ENCODE data around the gene ITPR1. TPM values are rescaled to one million over a fixed set of nuclear protein-coding genes. Genes with fewer than 3 reads are reported as not detected.

The ITPR1 gene
- polyA plus RNA-seq, 1 donor, result 12.7 TPM

GRCh38 chr3:4462369-4463040, 30.6 kb upstream of the ITPR1 start:
- H3K27me3 ChIP-seq (ENCODE audit: control insufficient read depth, insufficient read depth, low read length), result no peaks in the 10 kb centered on the region
- DNase-seq, result no peak
- 90% methylated on average over 2 of the region's 3 CpGs for WGBS (ENCODE audit: insufficient coverage, low lambda C conversion rate)
- H3K9me3 ChIP-seq (ENCODE audit: control insufficient read depth, low read depth, low read length), result no peaks in the 10 kb centered on the region
- H3K36me3 ChIP-seq (ENCODE audit: control insufficient read depth, insufficient read depth, low read length), result no peaks in the 10 kb centered on the region
- H3K4me3 ChIP-seq (ENCODE audit: low read length), result no peak overlapping the region
- H3K4me1 ChIP-seq (ENCODE audit: control insufficient read depth, insufficient read depth, low read length), result peaks cover 3% of the 10 kb centered on the region
- H3K27ac ChIP-seq (ENCODE audit: low read length), result no peak overlapping the region

- H3K4me1 ChIP-seq (ENCODE audit: control insufficient read depth, insufficient read depth, low read length), result peaks cover 3% of the 10 kb centered on the region
- H3K4me3 ChIP-seq (ENCODE audit: low read length), result no peak overlapping the region
- no peaks in the 10 kb centered on the region for H3K9me3 ChIP-seq (ENCODE audit: control insufficient read depth, low read depth, low read length)
- H3K27me3 ChIP-seq (ENCODE audit: control insufficient read depth, insufficient read depth, low read length), result no peaks in the 10 kb centered on the region
- no peaks in the 10 kb centered on the region for H3K36me3 ChIP-seq (ENCODE audit: control insufficient read depth, insufficient read depth, low read length)
- no CpG with 5 or more reads among the region's 1 CpG for WGBS (ENCODE audit: insufficient coverage, low lambda C conversion rate)
- DNase-seq, result no peak
- H3K27ac ChIP-seq (ENCODE audit: low read length), result no peak overlapping the region
These were observed 28.6 kb upstream of the ITPR1 start for GRCh38 chr3:4464576-4464975.

DNA sequence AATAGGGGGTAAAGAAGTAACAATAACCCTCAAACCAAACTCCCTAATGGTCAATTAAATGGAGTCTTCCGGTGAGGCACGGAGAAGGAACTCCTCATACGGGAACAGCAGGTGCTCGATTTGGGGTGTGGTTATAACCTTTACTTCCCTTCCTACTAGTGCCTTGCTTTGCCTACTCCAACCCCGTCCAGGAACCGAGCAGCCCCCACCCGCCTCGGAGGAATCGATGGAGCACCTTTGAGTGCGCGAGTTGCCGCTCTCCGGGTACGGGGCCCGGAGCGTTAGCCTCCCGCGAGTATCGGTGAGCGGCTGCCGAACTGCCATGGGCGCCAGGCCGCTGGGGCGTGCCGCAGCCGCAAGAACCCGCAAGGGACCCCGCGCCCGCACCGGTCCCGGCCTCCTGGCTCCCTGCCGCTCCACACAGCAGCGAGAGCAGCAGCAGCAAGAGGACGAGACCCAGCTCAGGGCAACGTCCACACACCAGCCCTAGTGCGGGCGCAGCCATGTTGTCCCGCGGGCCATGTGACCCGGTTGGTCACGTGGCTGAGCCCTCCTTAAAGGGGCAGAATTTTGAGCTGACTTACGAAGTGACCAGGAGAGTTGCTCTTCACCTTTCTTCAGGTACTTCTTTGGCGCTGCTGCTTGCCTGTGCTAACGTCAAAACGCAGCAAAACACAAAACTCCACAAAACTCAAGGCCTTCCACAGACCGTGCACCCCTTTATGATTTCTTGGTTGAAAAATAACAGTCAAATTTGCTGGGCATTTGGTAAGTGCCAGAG, 26.2 kb upstream of the ITPR1 start, which contains the start of gene SUMF1:
Gene SUMF1 (minus strand): TSS at position 529 of the 781 bp plus-strand sequence. CDS start 24 bp downstream, at position 505.
- WGBS (ENCODE audit: insufficient coverage, low lambda C conversion rate), result no CpG with 5 or more reads among the region's 47 CpGs
- H3K27ac ChIP-seq (ENCODE audit: low read length), result peak within 1 kb of the TSS; percentile 87

GRCh38 chr3:4467522-4467867, 25.7 kb upstream of the ITPR1 start:
- Histone ChIP-seq H3K27me3 (ENCODE audit: control insufficient read depth, insufficient read depth, low read length) (peaks cover 9% of the 10 kb centered on the region), H3K36me3 (ENCODE audit: control insufficient read depth, insufficient read depth, low read length) (no peaks in the 10 kb centered on the region), H3K4me3 (ENCODE audit: low read length) (peak overlapping the region; percentile 85), H3K4me1 (ENCODE audit: control insufficient read depth, insufficient read depth, low read length) (peaks cover 3% of the 10 kb centered on the region), H3K9me3 (ENCODE audit: control insufficient read depth, low read depth, low read length) (no peaks in the 10 kb centered on the region), H3K27ac (ENCODE audit: low read length) (peak overlapping the region; percentile 87)
- 50% methylated on average over 2 of the region's 13 CpGs for WGBS (ENCODE audit: insufficient coverage, low lambda C conversion rate)
- no peak for DNase-seq

More for the DNA sequence above, 26.2 kb upstream of the ITPR1 start, which contains the start of gene SUMF1:
- H3K4me3 ChIP-seq (ENCODE audit: low read length), result peak within 1 kb of the TSS; percentile 85
- no peaks in the 10 kb centered on the region for H3K36me3 ChIP-seq (ENCODE audit: control insufficient read depth, insufficient read depth, low read length)
- H3K27me3 ChIP-seq (ENCODE audit: control insufficient read depth, insufficient read depth, low read length), result peaks cover 8% of the 10 kb centered on the region
- peak; percentile 76 to 88 for DNase-seq
- no peaks in the 10 kb centered on the region for H3K9me3 ChIP-seq (ENCODE audit: control insufficient read depth, low read depth, low read length)
- H3K4me1 ChIP-seq (ENCODE audit: control insufficient read depth, insufficient read depth, low read length), result peaks cover 3% of the 10 kb centered on the region

- Histone ChIP-seq H3K36me3 (ENCODE audit: control insufficient read depth, insufficient read depth, low read length) (no peaks in the 10 kb centered on the region), H3K9me3 (ENCODE audit: control insufficient read depth, low read depth, low read length) (no peaks in the 10 kb centered on the region), H3K4me3 (ENCODE audit: low read length) (no peak overlapping the region), H3K27me3 (ENCODE audit: control insufficient read depth, insufficient read depth, low read length) (peaks cover 24% of the 10 kb centered on the region), H3K4me1 (ENCODE audit: control insufficient read depth, insufficient read depth, low read length) (no peaks in the 10 kb centered on the region), H3K27ac (ENCODE audit: low read length) (no peak overlapping the region)
- no CpG with 5 or more reads among the region's 1 CpG for WGBS (ENCODE audit: insufficient coverage, low lambda C conversion rate)
- DNase-seq, result no peak
These were observed 21.2 kb upstream of the ITPR1 start for GRCh38 chr3:4471907-4472306.

GRCh38 chr3:4472312-4472711, 20.8 kb upstream of the ITPR1 start:
- Histone ChIP-seq H3K27ac (ENCODE audit: low read length) (no peak overlapping the region), H3K27me3 (ENCODE audit: control insufficient read depth, insufficient read depth, low read length) (peaks cover 27% of the 10 kb centered on the region), H3K9me3 (ENCODE audit: control insufficient read depth, low read depth, low read length) (no peaks in the 10 kb centered on the region), H3K4me1 (ENCODE audit: control insufficient read depth, insufficient read depth, low read length) (no peaks in the 10 kb centered on the region), H3K36me3 (ENCODE audit: control insufficient read depth, insufficient read depth, low read length) (no peaks in the 10 kb centered on the region), H3K4me3 (ENCODE audit: low read length) (no peak overlapping the region)
- 95% methylated on average over 2 of the region's 2 CpGs for WGBS (ENCODE audit: insufficient coverage, low lambda C conversion rate)
- DNase-seq, result no peak

- Histone ChIP-seq H3K4me1 (ENCODE audit: control insufficient read depth, insufficient read depth, low read length) (no peaks in the 10 kb centered on the region), H3K4me3 (ENCODE audit: low read length) (no peak overlapping the region), H3K27ac (ENCODE audit: low read length) (no peak overlapping the region), H3K9me3 (ENCODE audit: control insufficient read depth, low read depth, low read length) (no peaks in the 10 kb centered on the region), H3K27me3 (ENCODE audit: control insufficient read depth, insufficient read depth, low read length) (peaks cover 28% of the 10 kb centered on the region), H3K36me3 (ENCODE audit: control insufficient read depth, insufficient read depth, low read length) (no peaks in the 10 kb centered on the region)
- no peak for DNase-seq
- no CpG with 5 or more reads among the region's 2 CpGs for WGBS (ENCODE audit: insufficient coverage, low lambda C conversion rate)
These were observed 20.4 kb upstream of the ITPR1 start for GRCh38 chr3:4472766-4473165.

- H3K27me3 ChIP-seq (ENCODE audit: control insufficient read depth, insufficient read depth, low read length), result peaks cover 28% of the 10 kb centered on the region
- peak; percentile 16 to 17 for DNase-seq
- WGBS (ENCODE audit: insufficient coverage, low lambda C conversion rate), result no CpG with 5 or more reads among the region's 7 CpGs
- no peak overlapping the region for H3K27ac ChIP-seq (ENCODE audit: low read length)
- no peak overlapping the region for H3K4me3 ChIP-seq (ENCODE audit: low read length)
- H3K4me1 ChIP-seq (ENCODE audit: control insufficient read depth, insufficient read depth, low read length), result no peaks in the 10 kb centered on the region
- H3K9me3 ChIP-seq (ENCODE audit: control insufficient read depth, low read depth, low read length), result no peaks in the 10 kb centered on the region
- no peaks in the 10 kb centered on the region for H3K36me3 ChIP-seq (ENCODE audit: control insufficient read depth, insufficient read depth, low read length)
These were observed 18.3 kb upstream of the ITPR1 start for GRCh38 chr3:4474683-4475490.

- Histone ChIP-seq H3K27ac (ENCODE audit: low read length) (no peak overlapping the region), H3K4me3 (ENCODE audit: low read length) (no peak overlapping the region), H3K9me3 (ENCODE audit: control insufficient read depth, low read depth, low read length) (no peaks in the 10 kb centered on the region), H3K36me3 (ENCODE audit: control insufficient read depth, insufficient read depth, low read length) (no peaks in the 10 kb centered on the region), H3K4me1 (ENCODE audit: control insufficient read depth, insufficient read depth, low read length) (no peaks in the 10 kb centered on the region), H3K27me3 (ENCODE audit: control insufficient read depth, insufficient read depth, low read length) (peaks cover 28% of the 10 kb centered on the region)
- DNase-seq, result no peak
These were observed 17.3 kb upstream of the ITPR1 start for GRCh38 chr3:4475804-4476203.

GRCh38 chr3:4476496-4476895, 16.7 kb upstream of the ITPR1 start:
- Histone ChIP-seq H3K36me3 (ENCODE audit: control insufficient read depth, insufficient read depth, low read length) (no peaks in the 10 kb centered on the region), H3K9me3 (ENCODE audit: control insufficient read depth, low read depth, low read length) (no peaks in the 10 kb centered on the region), H3K4me3 (ENCODE audit: low read length) (no peak overlapping the region), H3K27me3 (ENCODE audit: control insufficient read depth, insufficient read depth, low read length) (peaks cover 24% of the 10 kb centered on the region), H3K4me1 (ENCODE audit: control insufficient read depth, insufficient read depth, low read length) (no peaks in the 10 kb centered on the region), H3K27ac (ENCODE audit: low read length) (no peak overlapping the region)
- WGBS (ENCODE audit: insufficient coverage, low lambda C conversion rate), result no CpG with 5 or more reads among the region's 1 CpG
- DNase-seq, result no peak

Measured in large intestine (tissue), 3 donors.